Eye (tissue), 1 donor: ENCODE data around the gene RASGEF1C.
A peak's percentile ranks its signal among the peaks of the same experiment; 100 is the strongest.

Source experiments
- DNase-seq: peaks from one replicate; pipeline ENCODE4 v3.0.0-alpha.2; 2015

RASGEF1C gene

GRCh38 chr5:180209137-180209581 is at the start of gene RASGEF1C:
RASGEF1C (minus strand) TSS chr5:180209211; CDS start chr5:180138052, 71,159 bp downstream.
- DNase-seq = peak; percentile 89

GRCh38 chr5:180253036-180253824 is 44.2 kb upstream of the RASGEF1C start:
- DNase-seq = no peak

DNA sequence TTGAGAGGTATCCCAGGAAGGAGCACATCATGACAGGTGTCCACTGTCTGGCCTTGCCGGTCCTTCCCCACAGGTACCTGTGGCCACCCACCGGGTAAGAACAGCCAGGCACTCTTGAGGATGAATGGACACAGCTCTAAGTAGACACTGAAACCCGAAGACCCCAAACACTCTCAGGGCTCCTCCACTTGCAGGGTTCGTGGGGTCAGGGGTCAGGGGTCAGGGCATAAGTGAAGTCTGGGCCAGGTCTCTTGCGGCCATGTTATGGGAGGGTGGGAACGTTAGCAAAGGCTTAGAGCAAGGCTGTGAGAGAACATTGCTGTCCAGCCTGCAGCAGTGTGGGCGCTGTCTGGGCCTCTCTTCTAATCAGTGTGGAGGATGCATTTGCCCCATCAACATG is 42.9 kb upstream of the RASGEF1C start:
- no peak for DNase-seq

DNA sequence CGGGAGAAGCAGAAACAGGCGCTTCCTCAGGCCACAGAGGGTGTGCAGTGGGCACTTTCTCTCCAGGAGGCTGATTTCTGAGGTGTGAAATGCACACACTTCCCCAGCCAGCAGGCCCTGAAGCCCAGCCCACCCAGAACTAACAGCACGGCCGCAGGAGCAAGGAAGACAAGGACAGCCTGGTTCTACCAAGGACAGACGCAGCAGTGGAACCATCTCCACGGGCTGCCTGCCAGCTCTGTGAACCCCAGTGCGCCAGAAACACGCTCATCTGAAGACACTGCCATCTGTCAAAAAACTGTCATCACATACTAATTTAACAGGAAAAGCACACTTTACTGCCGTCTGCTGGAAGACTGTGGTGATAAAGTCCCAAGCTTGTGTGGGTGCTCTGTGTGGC is 42.1 kb upstream of the RASGEF1C start:
- DNase-seq = no peak

DNA sequence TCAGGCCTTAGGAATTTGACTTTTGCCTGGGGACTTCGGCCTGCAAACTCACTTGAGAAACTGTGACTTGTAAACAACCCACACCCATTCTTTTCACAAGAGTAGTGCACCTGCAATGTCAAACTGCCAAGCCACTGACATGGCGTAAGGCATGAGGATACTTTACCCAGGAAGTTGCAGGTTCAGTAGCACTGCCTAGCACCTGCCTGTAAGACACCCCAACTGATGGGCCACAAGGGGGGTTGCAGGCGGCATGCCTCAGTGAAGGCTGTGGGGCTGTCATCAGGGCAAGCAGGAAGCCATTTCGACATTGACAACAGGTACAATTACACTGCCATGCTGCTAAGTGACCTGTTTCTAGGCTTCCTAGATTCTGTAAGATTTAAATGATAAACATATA is 41.3 kb upstream of the RASGEF1C start:
- DNase-seq = no peak

- DNase-seq = no peak
Observed at GRCh38 chr5:180241600-180241999, 32.6 kb upstream of the RASGEF1C start.

GRCh38 chr5:180238631-180239030 is 29.6 kb upstream of the RASGEF1C start:
- no peak for DNase-seq

DNA sequence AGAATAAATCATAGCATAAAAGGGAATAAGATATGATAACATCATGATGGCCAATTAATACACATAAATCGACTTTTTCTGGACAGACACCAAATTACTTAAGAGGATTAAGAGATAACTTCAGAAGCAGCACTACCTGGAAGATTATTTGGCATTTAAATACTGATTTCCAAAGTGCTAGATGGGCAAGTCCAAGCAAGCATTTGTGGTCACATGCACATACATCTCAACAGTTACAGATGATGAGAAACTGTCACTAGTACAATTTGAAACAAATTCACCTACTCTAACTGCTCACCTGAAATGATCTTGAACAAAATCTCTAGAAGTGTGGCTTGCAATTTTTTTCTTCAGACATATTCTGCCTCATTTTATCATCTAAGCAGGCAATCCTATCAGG is 26.8 kb upstream of the RASGEF1C start:
- DNase-seq = no peak

- DNase-seq = no peak
Observed at GRCh38 chr5:180235077-180235476, 26.1 kb upstream of the RASGEF1C start.

GRCh38 chr5:180234271-180234670 is 25.3 kb upstream of the RASGEF1C start:
- DNase-seq = no peak

DNA sequence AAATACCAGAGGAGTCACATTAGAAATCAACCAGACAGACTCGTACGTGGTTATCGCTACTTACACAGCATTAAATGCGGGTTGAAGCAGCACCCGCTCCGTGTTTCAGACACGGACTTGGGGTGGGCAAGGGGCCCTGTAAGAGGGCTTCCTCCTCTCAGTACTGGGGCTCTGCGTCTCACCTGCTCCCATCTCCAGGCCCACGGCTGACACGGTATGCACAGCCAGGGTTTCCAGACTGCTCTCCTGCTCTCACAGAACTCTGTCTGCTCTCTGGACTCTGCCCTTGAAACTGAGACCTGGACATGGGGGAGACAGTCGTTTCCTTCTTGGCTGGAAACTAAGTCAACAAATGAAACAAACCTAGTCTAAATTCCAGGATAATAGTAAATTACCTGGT is 24.7 kb upstream of the RASGEF1C start:
- no peak for DNase-seq

GRCh38 chr5:180230017-180230416 is 21.0 kb upstream of the RASGEF1C start:
- no peak for DNase-seq

DNA sequence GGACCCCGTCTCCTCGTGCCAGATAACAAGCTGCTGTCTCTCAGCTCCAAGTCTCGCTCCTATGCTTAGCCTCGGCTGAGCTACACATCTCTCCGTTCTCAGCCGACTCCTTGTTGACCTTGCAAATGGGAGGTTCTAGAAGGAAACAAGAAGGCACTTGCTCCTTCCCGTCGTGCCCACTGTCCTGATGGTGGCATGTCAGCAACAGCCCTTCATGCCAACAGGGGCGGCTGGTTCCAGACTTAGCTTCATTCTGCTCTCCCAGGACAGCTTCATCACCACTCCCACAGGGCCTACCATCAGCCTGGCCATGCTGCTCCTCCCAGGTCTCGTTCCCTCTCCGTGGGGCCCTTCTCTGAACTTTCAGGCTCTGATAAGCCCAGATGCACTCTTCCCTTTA is 13.0 kb upstream of the RASGEF1C start:
- DNase-seq = no peak

DNA sequence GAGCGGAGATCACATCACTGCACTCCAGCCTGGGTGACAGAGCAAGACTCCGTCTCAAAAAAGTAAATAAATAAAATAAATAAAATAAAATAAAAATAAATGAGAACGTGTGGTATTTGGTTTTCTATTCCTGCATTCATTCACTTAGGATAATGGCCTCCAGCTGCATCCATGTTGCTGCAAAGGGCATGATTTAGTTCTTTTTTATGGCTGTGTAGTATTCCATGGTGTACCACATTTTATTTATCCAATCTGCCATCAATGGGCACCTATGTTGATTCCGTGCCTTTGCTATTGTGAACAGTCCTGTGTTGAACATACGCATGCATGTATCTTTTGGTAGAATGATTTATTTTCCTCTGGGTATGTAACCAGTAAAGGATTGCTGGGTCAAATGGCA is 8.8 kb upstream of the RASGEF1C start:
- no peak for DNase-seq

DNA sequence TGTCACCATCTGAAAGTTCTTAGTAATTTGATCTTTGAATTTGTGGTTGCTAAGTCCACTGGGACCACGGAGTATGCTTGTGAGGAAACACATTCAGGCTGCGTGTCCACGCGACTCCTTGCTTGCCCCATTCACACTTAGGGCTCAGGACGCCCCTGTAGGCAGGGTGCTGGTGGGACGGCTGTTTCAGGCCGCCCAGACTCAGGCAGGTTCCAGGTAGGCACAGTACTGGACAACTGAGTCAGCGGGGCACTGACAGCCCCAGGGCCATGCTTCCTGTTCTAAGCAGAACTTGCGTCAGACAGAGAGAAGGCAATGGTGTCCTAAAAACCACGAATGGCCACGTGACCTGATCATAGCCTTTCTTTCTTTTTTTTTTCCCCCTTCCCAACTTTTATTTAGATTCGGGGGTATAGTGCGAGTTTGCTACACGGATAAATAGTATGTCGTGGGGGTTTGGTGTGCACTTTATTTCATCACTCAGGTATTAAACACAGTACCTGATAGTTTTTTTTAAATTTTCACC is 7.7 kb upstream of the RASGEF1C start:
- DNase-seq = no peak

- no peak for DNase-seq
Observed at GRCh38 chr5:180215783-180216630, 7.0 kb upstream of the RASGEF1C start.

- no peak for DNase-seq
Observed at GRCh38 chr5:180214870-180215770, 6.1 kb upstream of the RASGEF1C start.

- DNase-seq = no peak
Observed at GRCh38 chr5:180213657-180214207, 4.7 kb upstream of the RASGEF1C start.

DNA sequence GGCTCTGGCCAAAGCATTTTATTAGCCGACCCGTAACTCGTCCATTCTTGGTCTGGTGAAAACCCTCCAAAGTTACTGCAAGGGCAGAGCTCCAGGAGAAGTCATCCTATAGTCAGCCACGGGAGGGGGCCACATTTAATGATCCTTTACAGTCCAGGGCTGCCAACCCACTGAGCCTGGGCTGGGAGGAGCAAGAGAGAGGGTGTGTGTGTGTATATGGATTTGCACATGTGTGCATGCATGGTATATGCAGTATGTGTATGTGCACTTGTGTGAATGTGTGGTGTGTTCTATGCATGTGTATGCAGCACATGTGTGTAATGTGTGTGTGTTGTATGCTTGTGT is 4.2 kb upstream of the RASGEF1C start:
- no peak for DNase-seq

- no peak for DNase-seq
Observed at GRCh38 chr5:180212363-180213255, 3.6 kb upstream of the RASGEF1C start.

DNA sequence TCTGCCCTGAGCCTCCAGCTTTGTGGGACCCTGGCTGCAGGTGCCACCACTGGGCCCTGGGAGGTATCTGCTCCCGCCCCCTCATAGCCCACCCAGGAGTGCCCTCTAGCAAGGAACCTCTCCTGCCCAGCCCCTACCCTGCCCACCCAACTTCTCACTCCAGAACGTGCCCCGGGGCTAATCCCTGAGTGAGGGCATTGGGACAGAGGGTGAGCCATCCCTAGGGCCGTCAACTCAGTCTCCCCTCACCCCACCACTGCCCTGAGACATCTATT is 2.7 kb upstream of the RASGEF1C start:
- DNase-seq = no peak
